Measurements from ENCODE around the gene COG2. TPM values are rescaled to one million over a fixed set of nuclear protein-coding genes. Genes with fewer than 3 reads are reported as not detected.

The COG2 gene
- total RNA-seq, 2 donors from 2014 or later, result 42.0 to 53.8 TPM

GRCh38 chr1:230686747-230687146 is 44.5 kb downstream of the COG2 start:
- Histone ChIP-seq H3K4me1 (no peaks in the 10 kb centered on the region), H3K27me3 (no peaks in the 10 kb centered on the region), H3K9ac (ENCODE audit: low read depth in 2 of 2, low read length in 2 of 2) (no peak overlapping the region), H3K9me3 (no peaks in the 10 kb centered on the region), H3K4me3 (no peak overlapping the region), H3K36me3 (peaks cover 27% of the 10 kb centered on the region), H3K27ac (no peak overlapping the region)
- no peak for DNase-seq
- intact Hi-C loops (cut with DNase I), result no loop called here
- TF ChIP-seq CTCF (IDR thresholded peaks at IDR 0.05), result no peak

- no peak for DNase-seq
- Histone ChIP-seq H3K4me3 (no peak overlapping the region), H3K4me1 (no peaks in the 10 kb centered on the region), H3K36me3 (peaks cover 25% of the 10 kb centered on the region), H3K9ac (ENCODE audit: low read depth in 2 of 2, low read length in 2 of 2) (no peak overlapping the region), H3K27me3 (no peaks in the 10 kb centered on the region), H3K9me3 (no peaks in the 10 kb centered on the region), H3K27ac (no peak overlapping the region)
- no peak for TF ChIP-seq CTCF (IDR thresholded peaks at IDR 0.05)
- intact Hi-C loops (cut with DNase I), result no loop called here
Observed at GRCh38 chr1:230690101-230690500, 47.8 kb downstream of the COG2 start.

GRCh38 chr1:230691615-230692014 is 49.3 kb downstream of the COG2 start:
- no peaks in the 10 kb centered on the region for H3K4me1 ChIP-seq
- H3K9me3 ChIP-seq, result no peaks in the 10 kb centered on the region
- no peak for DNase-seq
- no peak overlapping the region for H3K9ac ChIP-seq (ENCODE audit: low read depth in 2 of 2, low read length in 2 of 2)
- no peak overlapping the region for H3K4me3 ChIP-seq
- H3K27me3 ChIP-seq, result no peaks in the 10 kb centered on the region
- no peak overlapping the region for H3K27ac ChIP-seq
- TF ChIP-seq CTCF (IDR thresholded peaks at IDR 0.05), result no peak
- peaks cover 22% of the 10 kb centered on the region for H3K36me3 ChIP-seq
- intact Hi-C loops (cut with DNase I), result no loop called here

- no peaks in the 10 kb centered on the region for H3K27me3 ChIP-seq
- DNase-seq, result no peak
- no peak overlapping the region for H3K27ac ChIP-seq
- no peaks in the 10 kb centered on the region for H3K9me3 ChIP-seq
- no peak overlapping the region for H3K4me3 ChIP-seq
- intact Hi-C loops (cut with DNase I), result no loop called here
- TF ChIP-seq CTCF (IDR thresholded peaks at IDR 0.05), result no peak
- H3K36me3 ChIP-seq, result peaks cover 18% of the 10 kb centered on the region
- no peaks in the 10 kb centered on the region for H3K4me1 ChIP-seq
- no peak overlapping the region for H3K9ac ChIP-seq (ENCODE audit: low read depth in 2 of 2, low read length in 2 of 2)
Observed at GRCh38 chr1:230693221-230693620, 50.9 kb downstream of the COG2 start.

- intact Hi-C loops (cut with DNase I), result no loop called here
- DNase-seq, result no peak
- TF ChIP-seq CTCF (IDR thresholded peaks at IDR 0.05), result no peak
- Histone ChIP-seq H3K9me3 (no peaks in the 10 kb centered on the region), H3K27ac (no peak overlapping the region), H3K4me3 (no peak overlapping the region), H3K27me3 (no peaks in the 10 kb centered on the region), H3K4me1 (no peaks in the 10 kb centered on the region), H3K9ac (ENCODE audit: low read depth in 2 of 2, low read length in 2 of 2) (no peak overlapping the region), H3K36me3 (peaks cover 18% of the 10 kb centered on the region)
Observed at GRCh38 chr1:230693777-230694176, 51.5 kb downstream of the COG2 start.

GRCh38 chr1:230694464-230694863 is 52.2 kb downstream of the COG2 start:
- H3K27ac ChIP-seq, result no peak overlapping the region
- no peaks in the 10 kb centered on the region for H3K9me3 ChIP-seq
- no peak for DNase-seq
- H3K36me3 ChIP-seq, result peaks cover 17% of the 10 kb centered on the region
- no peak for TF ChIP-seq CTCF (IDR thresholded peaks at IDR 0.05)
- intact Hi-C loops (cut with DNase I), result no loop called here
- no peaks in the 10 kb centered on the region for H3K27me3 ChIP-seq
- no peak overlapping the region for H3K9ac ChIP-seq (ENCODE audit: low read depth in 2 of 2, low read length in 2 of 2)
- H3K4me1 ChIP-seq, result no peaks in the 10 kb centered on the region
- no peak overlapping the region for H3K4me3 ChIP-seq

All from colonic mucosa (tissue), 4 donors.